Chondrocyte (in vitro differentiated cells): ENCODE results near the gene MEF2B. TPM values are rescaled to one million over a fixed set of nuclear protein-coding genes. Genes with fewer than 3 reads are reported as not detected.

ENCODE experiments used
- DNase-seq: peaks from one replicate; pipeline ENCODE4 v3.0.0; 2021; ENCODE audit warnings: mixed read lengths, low spot score
- H3K27ac Mint-ChIP-seq: one replicate; pipeline ENCODE4 v1.8.0; 2021; ENCODE audit warnings: mild to moderate bottlenecking, moderate library complexity, mixed read lengths; ENCODE audit not compliant: unreplicated experiment
- H3K27me3 Mint-ChIP-seq: 2 replicates; pipeline ENCODE4 v1.8.0; 2021; ENCODE audit warnings: low read depth, mixed read lengths
- H3K36me3 Mint-ChIP-seq: 2 replicates; pipeline ENCODE4 v1.8.0; 2021; ENCODE audit warnings: low read depth, mixed read lengths
- H3K4me1 Mint-ChIP-seq: 2 replicates; pipeline ENCODE4 v1.8.0; 2021; ENCODE audit warnings: low read depth, mild to moderate bottlenecking, mixed read lengths
- H3K4me3 Mint-ChIP-seq: one replicate; pipeline ENCODE4 v1.8.0; 2021; ENCODE audit warnings: mild to moderate bottlenecking, moderate library complexity, mixed read lengths; ENCODE audit not compliant: unreplicated experiment
- H3K9me3 Mint-ChIP-seq: 2 replicates; pipeline ENCODE4 v1.8.0; 2021; ENCODE audit warnings: low read depth, mixed read lengths
- CTCF ChIP-seq: fragments of 200-600 bp; sonication (generic); IDR thresholded peaks from 2 replicates; pipeline ENCODE4 v1.5.0; 2021; ENCODE audit warnings: antibody characterized with exemption, mild to moderate bottlenecking, moderate library complexity
- total RNA-seq: library from RNA; stranded (reverse); gene quantifications from 3 replicates; pipeline ENCODE4 v1.2.1, GENCODE V29; 2021

MEF2B gene
- total RNA-seq, 1 donor from 2014 or later, result 1.2 TPM

GRCh38 chr19:19214159-19214490 lies 44.1 kb upstream of the MEF2B start:
- Mint-ChIP-seq H3K27me3 (peaks cover 35% of the 10 kb centered on the region), H3K4me1 (no peaks in the 10 kb centered on the region), H3K36me3 (no peaks in the 10 kb centered on the region), H3K27ac (no peak overlapping the region), H3K4me3 (no peak overlapping the region), H3K9me3 (peaks cover 4% of the 10 kb centered on the region)
- DNase-seq, result no peak
- no peak for TF ChIP-seq CTCF

GRCh38 chr19:19213426-19214158 lies 43.5 kb upstream of the MEF2B start:
- Mint-ChIP-seq H3K9me3 (peaks cover 4% of the 10 kb centered on the region), H3K36me3 (no peaks in the 10 kb centered on the region), H3K4me3 (no peak overlapping the region), H3K27ac (no peak overlapping the region), H3K27me3 (peaks cover 38% of the 10 kb centered on the region), H3K4me1 (no peaks in the 10 kb centered on the region)
- no peak for DNase-seq
- no peak for TF ChIP-seq CTCF

- Mint-ChIP-seq H3K4me3 (no peak overlapping the region), H3K4me1 (no peaks in the 10 kb centered on the region), H3K27ac (no peak overlapping the region), H3K9me3 (peaks cover 4% of the 10 kb centered on the region), H3K27me3 (peaks cover 38% of the 10 kb centered on the region), H3K36me3 (no peaks in the 10 kb centered on the region)
- no peak for TF ChIP-seq CTCF
- DNase-seq, result no peak
Measured at GRCh38 chr19:19212916-19213315, 42.9 kb upstream of the MEF2B start.

GRCh38 chr19:19211499-19212420 lies 41.7 kb upstream of the MEF2B start, which contains the start of gene NCAN:
TSS of gene NCAN (plus strand) at chr19:19211958. CDS start at chr19:19216954, 4,996 bp downstream.
- Mint-ChIP-seq H3K9me3 (no peaks in the 10 kb centered on the region), H3K4me1 (no peaks in the 10 kb centered on the region), H3K27ac (no peak within 1 kb of the TSS), H3K36me3 (no peaks in the 10 kb centered on the region), H3K27me3 (peaks cover 42% of the 10 kb centered on the region), H3K4me3 (no peak within 1 kb of the TSS)
- TF ChIP-seq CTCF, result no peak
- DNase-seq, result no peak

- Mint-ChIP-seq H3K4me1 (no peaks in the 10 kb centered on the region), H3K27ac (no peak overlapping the region), H3K9me3 (no peaks in the 10 kb centered on the region), H3K4me3 (no peak overlapping the region), H3K27me3 (peaks cover 41% of the 10 kb centered on the region), H3K36me3 (no peaks in the 10 kb centered on the region)
- TF ChIP-seq CTCF, result no peak
- no peak for DNase-seq
Measured at GRCh38 chr19:19209372-19209771, 39.3 kb upstream of the MEF2B start.
